Endothelial cell of umbilical vein (primary cell): ENCODE measurements around the gene ZNF816. TPM values are rescaled to one million over a fixed set of nuclear protein-coding genes. Genes with fewer than 3 reads are reported as not detected.

Source experiments
- BruUV-seq: library from RNA; stranded (reverse); fragments of 400-500 nt; replicated peaks from 2 replicates; lab custom pipeline; 2021; lab: Mats Ljungman, UMichigan
- CTCF ChIA-PET: fragments of 300-600, 350-600 bp; sonication (Branson Sonifier 250); formaldehyde crosslinking; loops from one replicate; lab custom pipeline; 2021; ENCODE audit warnings: antibody characterized with exemption, inconsistent platforms; lab: Charles Lee
- POLR2A ChIA-PET: fragments of 300-600, 350-600 bp; sonication (Branson Sonifier 250); formaldehyde crosslinking; loops from one replicate; lab custom pipeline; 2021; ENCODE audit warnings: antibody characterized with exemption, inconsistent platforms; lab: Charles Lee
- DNase-seq: peaks from one replicate; pipeline ENCODE4 v3.0.0-alpha.2; 2011; ENCODE audit warnings: low read depth, low spot score
- FAIRE-seq: peaks from 2 replicates; lab custom pipeline; 2011; peaks lifted over from hg19 to GRCh38; lab: Jason Lieb, UNC
- H2AFZ ChIP-seq: 2 replicates; pipeline ENCODE4 v1.6.0; 2012; ENCODE audit warnings: low read depth, low read length, control low read depth, inconsistent platforms
- H3K27ac ChIP-seq: 2 replicates; pipeline ENCODE4 v1.5.1; 2011; ENCODE audit warnings: low read depth, mild to moderate bottlenecking, control low read depth, low read length, moderate library complexity; ENCODE audit not compliant: insufficient read depth
- H3K27me3 ChIP-seq, 2 experiments: 2 replicates each; pipeline versions ENCODE4 v1.6.0 to v1.6.1; 2011; ENCODE audit warnings: low read length in 2 of 2, mixed read lengths in 1 of 2; ENCODE audit not compliant: control insufficient read depth in 2 of 2, insufficient read depth in 2 of 2
- H3K36me3 ChIP-seq, 2 experiments: 2 replicates in 1 of 2; 3 replicates in 1 of 2; pipeline ENCODE4 v1.5.1; 2011; ENCODE audit warnings: low read length in 2 of 2, mild to moderate bottlenecking in 1 of 2, moderate library complexity in 1 of 2; ENCODE audit not compliant: control insufficient read depth in 2 of 2, insufficient read depth in 2 of 2; ENCODE audit errors: extremely low read depth in 1 of 2
- H3K4me1 ChIP-seq: 3 replicates; pipeline ENCODE4 v1.5.1; 2011; ENCODE audit warnings: mild to moderate bottlenecking, low read length; ENCODE audit not compliant: control insufficient read depth, insufficient read depth; ENCODE audit errors: extremely low read depth
- H3K4me2 ChIP-seq: 2 replicates; pipeline ENCODE4 v1.6.1; 2011; ENCODE audit warnings: low read length, control low read depth, mixed read lengths; ENCODE audit not compliant: insufficient read depth
- H3K4me3 ChIP-seq, 3 experiments: fragments of 200-600 bp in 1 of 3; sonication (generic), shearing (Covaris generic) in 1 of 3; replicated peaks in 1 of 3; 2 replicates each; pipeline ENCODE4 v1.5.1; 2011 to 2016; ENCODE audit warnings: control low read depth in 3 of 3, low read length in 3 of 3, mild to moderate bottlenecking in 2 of 3, inconsistent platforms in 1 of 3, low read depth in 1 of 3, moderate library complexity in 1 of 3; ENCODE audit not compliant: insufficient read depth in 1 of 3
- H3K79me2 ChIP-seq: 2 replicates; pipeline ENCODE4 v1.6.0; 2012; ENCODE audit warnings: low read length, inconsistent platforms; ENCODE audit not compliant: control insufficient read depth, insufficient read depth
- H3K9ac ChIP-seq: replicated peaks from 2 replicates; pipeline ENCODE3; 2011; ENCODE audit warnings: low read length, control low read depth; ENCODE audit not compliant: insufficient read depth; ENCODE audit errors: extremely low read depth
- H3K9me1 ChIP-seq: replicated peaks from 3 replicates; pipeline ENCODE4 v1.6.0; 2011; ENCODE audit warnings: mild to moderate bottlenecking, low read length; ENCODE audit not compliant: control insufficient read depth, insufficient read depth; ENCODE audit errors: extremely low read depth
- H3K9me3 ChIP-seq: replicated peaks from 2 replicates; pipeline ENCODE4 v1.5.1; 2012; ENCODE audit warnings: low read length, inconsistent platforms; ENCODE audit not compliant: control insufficient read depth, insufficient read depth
- H4K20me1 ChIP-seq: replicated peaks from 2 replicates; pipeline ENCODE3; 2011; ENCODE audit warnings: mild to moderate bottlenecking, low read length; ENCODE audit not compliant: control insufficient read depth, insufficient read depth; ENCODE audit errors: extremely low read depth
- CTCF ChIP-seq, 2 donors: IDR thresholded peaks; 1 replicate in 1 of 2; 2 replicates in 1 of 2; pipeline ENCODE4 v1.5.1; 2011; ENCODE audit warnings: low read length in 2 of 2, mild to moderate bottlenecking in 2 of 2, moderate library complexity in 2 of 2, control low read depth in 1 of 2, inconsistent platforms in 1 of 2, low read depth in 1 of 2; ENCODE audit not compliant: insufficient read depth in 1 of 2; ENCODE audit errors: extremely low read depth in 1 of 2
- EZH2 ChIP-seq: IDR thresholded peaks from 2 replicates; pipeline ENCODE4 v1.6.1; 2012; ENCODE audit warnings: borderline replicate concordance, low read depth, mild to moderate bottlenecking, moderate library complexity, low read length, inconsistent platforms; ENCODE audit not compliant: severe bottlenecking
- FOS ChIP-seq: IDR thresholded peaks from 2 replicates; pipeline ENCODE4 v1.6.1; 2011; ENCODE audit warnings: mild to moderate bottlenecking, low read length, moderate library complexity, borderline replicate concordance; ENCODE audit not compliant: insufficient read depth
- GATA2 ChIP-seq: IDR thresholded peaks from 2 replicates; pipeline ENCODE4 v1.7.0; 2011; ENCODE audit warnings: low read depth, mild to moderate bottlenecking, moderate library complexity, mixed read lengths, low read length; ENCODE audit not compliant: insufficient read length, insufficient read depth
- JUN ChIP-seq: IDR thresholded peaks from 2 replicates; pipeline ENCODE4 v1.6.1; 2011; ENCODE audit warnings: borderline replicate concordance, low read depth; ENCODE audit not compliant: insufficient read length, insufficient read depth
- MYC ChIP-seq: IDR thresholded peaks from one replicate; pipeline ENCODE4 v1.6.1; 2011; ENCODE audit warnings: mild to moderate bottlenecking, low read depth, low read length
- POLR2A ChIP-seq: IDR thresholded peaks from 2 replicates; pipeline ENCODE4 v1.6.1; 2012; ENCODE audit warnings: low read depth, mild to moderate bottlenecking, control low read depth, low read length
- POLR2AphosphoS5 ChIP-seq: IDR thresholded peaks from 2 replicates; pipeline ENCODE4 v1.6.1; 2012; ENCODE audit warnings: low read depth, mild to moderate bottlenecking, control low read depth, low read length, moderate library complexity; ENCODE audit not compliant: insufficient read depth
- dilution Hi-C: fragments of 300-500 bp; cut with MboI; formaldehyde crosslinking; loops from one replicate; pipeline ENCODE4 v1.15.0; 2019; ENCODE audit warnings: low sequenced_read_pairs; ENCODE audit not compliant: extremely low pct_ligation_motif_present
- intact Hi-C: fragments of 100-400 bp; cut with micrococcal nuclease; formaldehyde crosslinking; loops from one replicate; pipeline ENCODE4 v1.10.0; 2022
- polyA plus RNA-seq, 4 experiments: library from polyadenylated mRNA; depleted of rRNA in 3 of 4; stranded (reverse) in 3 of 4; unstranded in 1 of 4; fragments of >200 nt; gene quantifications; 2 replicates each; pipeline versions ENCODE4 v1.2.1 to v1.2.3, GENCODE V29; 2011 to 2012; ENCODE audit warnings: missing spikeins in 1 of 4
- total RNA-seq: library from RNA; stranded (reverse); gene quantifications from 2 replicates; pipeline ENCODE4 v1.2.3, GENCODE V29; 2021
- TF ChIP-seq, protein P1 (sequence below): IDR thresholded peaks from 2 replicates; pipeline ENCODE4 v1.6.1; 2011; ENCODE audit not compliant: insufficient read depth, insufficient read length

Gene ZNF816
- total and polyA plus RNA-seq, 2 donors (not counting 3 experiments of a cell fraction or from before 2014, with no cell fraction given), result 1.8 to 4.9 TPM

GRCh38 chr19:52917531-52917930 is 45.1 kb downstream of the ZNF816 start:
- Histone ChIP-seq H3K9me1 (no peaks in the 10 kb centered on the region), H3K27me3 (no peaks in the 10 kb centered on the region), H2AFZ (no peak overlapping the region), H3K27ac (no peak overlapping the region), H3K36me3 (no peaks in the 10 kb centered on the region), H3K4me1 (no peaks in the 10 kb centered on the region), H3K9me3 (no peaks in the 10 kb centered on the region), H4K20me1 (no peaks in the 10 kb centered on the region), H3K4me3 (no peak overlapping the region), H3K79me2 (no peaks in the 10 kb centered on the region), H3K9ac (no peak overlapping the region), H3K4me2 (no peak overlapping the region)
- no peak for FAIRE-seq
- dilution Hi-C loops (no loop called here), intact Hi-C loops (no loop called here)
- no TSS peak for BruUV-seq
- TF ChIP-seq GATA2 (no peak), EZH2 (no peak), CTCF (IDR thresholded peaks at IDR 0.05; ENCODE audit: extremely low read depth in 1 of 2, insufficient read depth in 1 of 2, low read depth in 1 of 2, low read length in 2 of 2) (no peak)
- CTCF ChIA-PET, result no interaction called here
- POLR2A ChIA-PET, result no interaction called here
- no peak for DNase-seq

DNA sequence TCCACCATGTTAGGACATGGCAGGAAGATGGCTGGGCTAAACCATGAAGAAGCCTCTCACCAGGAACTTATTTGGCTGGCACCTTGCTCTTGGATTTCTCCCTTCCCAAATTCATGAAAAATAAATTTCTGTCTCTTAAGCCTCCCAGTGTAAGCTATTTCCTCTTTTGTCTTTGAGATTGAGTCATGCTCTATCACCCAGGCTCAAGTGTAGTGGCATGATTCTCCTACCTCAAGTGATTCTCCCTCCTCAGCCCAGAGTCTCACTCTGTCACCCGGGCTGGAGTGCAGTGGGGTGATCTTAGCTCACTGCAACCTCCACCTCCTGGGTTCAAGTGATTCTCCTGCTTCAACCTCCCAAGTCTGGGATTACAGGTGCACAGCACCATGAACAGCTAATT is 52.0 kb downstream of the ZNF816 start:
- Histone ChIP-seq H3K4me1 (no peaks in the 10 kb centered on the region), H3K79me2 (no peaks in the 10 kb centered on the region), H3K9me1 (no peaks in the 10 kb centered on the region), H3K27me3 (no peaks in the 10 kb centered on the region), H3K9ac (no peak overlapping the region), H3K4me3 (no peak overlapping the region), H3K27ac (no peak overlapping the region), H3K4me2 (no peak overlapping the region), H3K36me3 (no peaks in the 10 kb centered on the region), H3K9me3 (no peaks in the 10 kb centered on the region), H2AFZ (no peak overlapping the region), H4K20me1 (no peaks in the 10 kb centered on the region)
- dilution Hi-C loops, result no loop called here
- FAIRE-seq, result no peak
- no peak for DNase-seq
- ChIA-PET POLR2A (no interaction called here), CTCF (interaction anchor here (0.7 kb wide), 1 partner anchor 461 kb away, joined by 3 read pairs; no protein-coding TSS in a partner anchor)
- TF ChIP-seq CTCF (IDR thresholded peaks at IDR 0.05; ENCODE audit: extremely low read depth in 1 of 2, insufficient read depth in 1 of 2, low read depth in 1 of 2, low read length in 2 of 2) (no peak), JUN (no peak), GATA2 (no peak), POLR2AphosphoS5 (no peak), POLR2A (no peak), MYC (no peak), FOS (no peak)
- TF ChIP-seq, protein P1, sequence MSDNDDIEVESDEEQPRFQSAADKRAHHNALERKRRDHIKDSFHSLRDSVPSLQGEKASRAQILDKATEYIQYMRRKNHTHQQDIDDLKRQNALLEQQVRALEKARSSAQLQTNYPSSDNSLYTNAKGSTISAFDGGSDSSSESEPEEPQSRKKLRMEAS, result no peak
- no TSS peak for BruUV-seq
- intact Hi-C loops, result no loop called here
